ENCODE data around the gene RXRB. TPM values are rescaled to one million over a fixed set of nuclear protein-coding genes. Genes with fewer than 3 reads are reported as not detected.

RXRB gene
- total RNA-seq, 6 experiments from 2014 or later: 10.1 to 28.2 (median 17.7) TPM

DNA sequence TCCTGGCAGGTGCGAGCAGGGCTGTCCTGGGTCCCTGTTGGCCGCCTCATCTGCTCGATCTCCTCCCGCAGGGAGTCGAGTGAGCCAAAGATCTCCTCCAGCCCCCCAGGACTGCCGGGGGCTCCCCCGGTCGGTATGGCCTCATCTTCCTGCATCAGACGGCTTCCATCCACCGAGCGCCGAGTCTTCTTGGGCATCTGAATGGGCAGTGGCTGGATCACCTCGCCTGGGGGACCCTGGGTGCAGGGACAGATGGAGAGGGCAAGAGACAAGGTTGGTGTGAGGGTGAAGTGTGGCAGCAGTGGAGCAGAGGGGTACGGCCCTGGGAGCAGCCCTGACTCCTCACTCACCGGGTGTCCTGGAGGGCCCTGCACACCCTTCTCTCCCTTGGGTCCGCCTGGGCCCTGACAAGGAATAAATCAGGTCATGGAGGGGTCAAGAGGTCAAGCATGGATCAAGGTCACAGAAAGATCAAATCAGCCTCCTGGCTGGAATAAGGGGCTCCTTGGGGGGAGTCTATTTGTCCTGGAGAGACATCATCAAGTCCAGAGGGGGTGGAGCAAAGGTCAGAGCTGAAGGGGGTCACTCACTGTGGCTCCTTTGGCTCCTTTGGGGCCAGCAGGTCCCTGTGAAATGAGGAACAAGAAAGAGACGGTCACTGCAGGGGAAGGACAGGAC is 34.7 kb downstream of the RXRB start:
- intact Hi-C loops (cut with DNase I): loop anchor here (5.0 to 10.0 kb wide), 2 partner anchors 79 to 82 kb away; no protein-coding TSS in a partner anchor
- no peaks in the 10 kb centered on the region for H3K27me3 ChIP-seq
- ATAC-seq (no peak), DNase-seq (no peak)
- H3K4me1 ChIP-seq: peaks cover 0 to 4% (median 0%) of the 10 kb centered on the region in 4 donors
- WGBS (ENCODE audit: insufficient coverage, low coverage, low lambda C conversion rate, missing lambda C conversion rate): 78% methylated on average over 5 of the region's 17 CpGs
- no peak overlapping the region for H3K27ac ChIP-seq
- TF ChIP-seq, protein P1, sequence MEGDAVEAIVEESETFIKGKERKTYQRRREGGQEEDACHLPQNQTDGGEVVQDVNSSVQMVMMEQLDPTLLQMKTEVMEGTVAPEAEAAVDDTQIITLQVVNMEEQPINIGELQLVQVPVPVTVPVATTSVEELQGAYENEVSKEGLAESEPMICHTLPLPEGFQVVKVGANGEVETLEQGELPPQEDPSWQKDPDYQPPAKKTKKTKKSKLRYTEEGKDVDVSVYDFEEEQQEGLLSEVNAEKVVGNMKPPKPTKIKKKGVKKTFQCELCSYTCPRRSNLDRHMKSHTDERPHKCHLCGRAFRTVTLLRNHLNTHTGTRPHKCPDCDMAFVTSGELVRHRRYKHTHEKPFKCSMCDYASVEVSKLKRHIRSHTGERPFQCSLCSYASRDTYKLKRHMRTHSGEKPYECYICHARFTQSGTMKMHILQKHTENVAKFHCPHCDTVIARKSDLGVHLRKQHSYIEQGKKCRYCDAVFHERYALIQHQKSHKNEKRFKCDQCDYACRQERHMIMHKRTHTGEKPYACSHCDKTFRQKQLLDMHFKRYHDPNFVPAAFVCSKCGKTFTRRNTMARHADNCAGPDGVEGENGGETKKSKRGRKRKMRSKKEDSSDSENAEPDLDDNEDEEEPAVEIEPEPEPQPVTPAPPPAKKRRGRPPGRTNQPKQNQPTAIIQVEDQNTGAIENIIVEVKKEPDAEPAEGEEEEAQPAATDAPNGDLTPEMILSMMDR (IDR thresholded peaks at IDR 0.05): no peak
- TF ChIP-seq POLR2A (IDR thresholded peaks at IDR 0.05): no peak
- no peaks in the 10 kb centered on the region for H3K36me3 ChIP-seq
- H3K9me3 ChIP-seq: no peaks in the 10 kb centered on the region
- no peak overlapping the region for H3K4me3 ChIP-seq

DNA sequence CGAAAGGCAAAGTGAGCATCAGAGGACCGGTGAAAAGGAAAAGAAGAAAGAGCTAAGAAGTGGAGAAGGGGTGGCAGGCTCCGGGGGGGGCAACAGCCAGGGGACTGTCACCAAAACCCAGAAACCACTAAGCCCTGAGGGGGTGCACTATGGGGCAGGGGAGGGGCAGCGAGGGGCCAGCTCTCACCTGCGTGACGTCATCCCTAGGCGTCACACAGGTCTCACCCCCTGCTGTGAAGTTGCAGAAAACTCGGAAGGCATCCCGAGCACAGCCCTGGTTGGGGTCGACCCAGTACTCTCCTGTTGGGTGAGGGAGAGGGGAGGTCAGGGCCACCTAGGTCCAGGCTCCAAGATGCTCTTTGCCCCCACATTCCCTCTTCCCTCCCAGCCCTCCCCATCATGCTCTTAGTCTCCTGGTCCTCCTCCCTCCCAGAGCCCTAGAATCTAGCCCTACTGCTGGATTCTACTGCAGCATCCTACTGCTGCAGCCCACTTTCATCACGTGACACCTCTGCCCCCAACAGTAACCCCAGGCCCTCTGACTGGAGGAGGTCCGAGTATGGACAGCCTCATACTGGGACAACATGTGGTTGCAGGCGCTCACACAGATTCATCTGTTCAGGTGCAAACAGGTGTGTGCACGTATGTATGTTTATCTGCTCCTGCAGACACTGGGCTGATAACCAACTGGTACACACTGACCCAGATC is 35.6 kb downstream of the RXRB start:
- ATAC-seq (no peak), DNase-seq (no peak)
- Histone ChIP-seq H3K4me1 (peaks cover 0 to 4% (median 0%) of the 10 kb centered on the region in 4 donors), H3K4me3 (no peak overlapping the region), H3K27ac (no peak overlapping the region), H3K36me3 (no peaks in the 10 kb centered on the region), H3K27me3 (no peaks in the 10 kb centered on the region), H3K9me3 (no peaks in the 10 kb centered on the region)
- intact Hi-C loops (cut with DNase I): loop anchor here (5.0 to 10.0 kb wide), 2 partner anchors 80 to 82 kb away; no protein-coding TSS in a partner anchor
- TF ChIP-seq, protein P1 (IDR thresholded peaks at IDR 0.05): no peak
- no peak for TF ChIP-seq POLR2A (IDR thresholded peaks at IDR 0.05)
- WGBS (ENCODE audit: insufficient coverage, low coverage, low lambda C conversion rate, missing lambda C conversion rate): 43% methylated on average over 6 of the region's 14 CpGs

DNA sequence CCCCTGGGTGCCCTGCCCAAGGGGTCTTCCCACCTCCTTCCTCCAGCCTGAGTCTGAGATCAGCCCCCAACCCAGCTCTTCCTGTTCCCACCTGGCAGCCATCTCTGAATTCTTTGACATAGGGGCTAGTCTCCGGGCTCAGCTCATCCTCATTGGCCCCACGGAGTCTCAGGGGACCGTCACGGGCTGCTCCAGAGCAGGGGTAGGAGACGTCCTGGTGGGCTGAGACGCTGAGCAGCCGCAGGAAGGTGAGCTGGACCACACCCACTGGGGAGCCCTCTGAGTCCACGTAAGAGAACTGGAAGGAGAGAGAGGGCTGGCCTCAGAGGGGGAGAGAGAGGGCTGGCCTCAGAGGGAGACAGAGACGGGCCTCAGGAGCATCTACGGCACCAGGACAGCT is 36.3 kb downstream of the RXRB start:
- intact Hi-C loops (cut with DNase I): loop anchor here in 1 of 2 donors (10.0 kb wide), 1 partner anchor 81 kb away; no protein-coding TSS in a partner anchor
- WGBS (ENCODE audit: insufficient coverage, low coverage, low lambda C conversion rate, missing lambda C conversion rate): 20% methylated on average over 3 of the region's 10 CpGs
- no peak for ATAC-seq
- Histone ChIP-seq H3K27ac (no peak overlapping the region), H3K4me3 (no peak overlapping the region), H3K27me3 (no peaks in the 10 kb centered on the region), H3K4me1 (peaks cover 0 to 4% (median 0%) of the 10 kb centered on the region in 4 donors), H3K9me3 (no peaks in the 10 kb centered on the region), H3K36me3 (no peaks in the 10 kb centered on the region)
- TF ChIP-seq POLR2A (IDR thresholded peaks at IDR 0.05): no peak
- TF ChIP-seq, protein P1 (IDR thresholded peaks at IDR 0.05): no peak
- DNase-seq: no peak

DNA sequence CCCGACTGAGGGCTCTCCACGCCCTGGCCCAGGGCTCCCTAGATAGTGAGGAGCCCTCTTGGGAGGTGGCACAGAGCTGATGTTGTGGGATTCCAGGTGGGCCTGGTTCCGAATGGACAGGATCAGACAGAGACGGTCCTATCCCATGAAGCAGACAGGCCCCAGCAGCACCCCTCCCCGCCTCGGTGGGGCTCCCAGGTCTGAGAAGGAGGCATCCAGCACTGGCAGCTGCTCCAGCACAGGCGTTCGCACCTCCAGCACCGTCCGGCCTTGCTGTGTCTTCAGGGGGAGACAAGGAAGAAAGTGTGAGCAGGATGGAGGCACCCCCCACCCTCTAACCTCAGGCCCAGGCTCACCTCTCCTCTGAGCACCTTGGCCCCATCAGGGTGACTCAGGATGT is 36.9 kb downstream of the RXRB start:
- Histone ChIP-seq H3K4me1 (peaks cover 0 to 4% (median 0%) of the 10 kb centered on the region in 4 donors), H3K36me3 (no peaks in the 10 kb centered on the region), H3K4me3 (no peak overlapping the region), H3K27me3 (no peaks in the 10 kb centered on the region), H3K27ac (no peak overlapping the region), H3K9me3 (no peaks in the 10 kb centered on the region)
- TF ChIP-seq, protein P1 (IDR thresholded peaks at IDR 0.05): no peak
- TF ChIP-seq POLR2A (IDR thresholded peaks at IDR 0.05): no peak
- ATAC-seq: no peak
- 70% methylated on average over 2 of the region's 10 CpGs for WGBS (ENCODE audit: insufficient coverage, low coverage, low lambda C conversion rate, missing lambda C conversion rate)
- intact Hi-C loops (cut with DNase I): loop anchor here in 1 of 2 donors (10.0 kb wide), 1 partner anchor 81 kb away; no protein-coding TSS in a partner anchor
- no peak for DNase-seq

Data from right lobe of liver (tissue), 6 donors.